ENCODE data around the gene UPF2.
"Not testable (repeated sequence)": the region's sequence is repeated elsewhere in the genome, so short reads cannot be mapped to it uniquely, and the experiment has no call there.

The UPF2 gene

GRCh38 chr10:12042797-12043651 is at the start of gene UPF2:
UPF2 (minus strand) TSS chr10:12042809; CDS start chr10:12035423, 7,386 bp downstream.
- DNase-seq: peak; percentile 98

- DNase-seq: no peak
Observed at GRCh38 chr10:12091421-12091820, 48.8 kb upstream of the UPF2 start.

- DNase-seq: no peak
Observed at GRCh38 chr10:12088919-12089318, 46.3 kb upstream of the UPF2 start.

GRCh38 chr10:12081879-12082557 is 39.4 kb upstream of the UPF2 start:
- DNase-seq: no peak

GRCh38 chr10:12081470-12081869 is 38.9 kb upstream of the UPF2 start:
- no peak for DNase-seq

GRCh38 chr10:12077580-12078180 is 35.1 kb upstream of the UPF2 start:
- DNase-seq: no peak

GRCh38 chr10:12073526-12073925 is 30.9 kb upstream of the UPF2 start:
- DNase-seq: no peak

- DNase-seq: not testable (repeated sequence)
Observed at GRCh38 chr10:12071441-12071840, 28.8 kb upstream of the UPF2 start.

GRCh38 chr10:12068449-12069269 is 26.1 kb upstream of the UPF2 start, which contains the start of gene DHTKD1:
DHTKD1 (plus strand) TSS chr10:12068954; CDS start chr10:12069034, 80 bp downstream.
- peak; percentile 98 for DNase-seq

GRCh38 chr10:12067336-12067735 is 24.7 kb upstream of the UPF2 start:
- no peak for DNase-seq

GRCh38 chr10:12063483-12063818 is 20.8 kb upstream of the UPF2 start:
- no peak for DNase-seq

GRCh38 chr10:12062754-12063482 is 20.3 kb upstream of the UPF2 start:
- no peak for DNase-seq

- DNase-seq: no peak
Observed at GRCh38 chr10:12061124-12061523, 18.5 kb upstream of the UPF2 start.

- DNase-seq: no peak
Observed at GRCh38 chr10:12056748-12057147, 14.1 kb upstream of the UPF2 start.

GRCh38 chr10:12055732-12056131 is 13.1 kb upstream of the UPF2 start:
- no peak for DNase-seq

- DNase-seq: no peak
Observed at GRCh38 chr10:12051241-12051640, 8.6 kb upstream of the UPF2 start.

GRCh38 chr10:12050528-12050927 is 7.9 kb upstream of the UPF2 start:
- peak; percentile 45 for DNase-seq

- DNase-seq: no peak
Observed at GRCh38 chr10:12048547-12048946, 5.9 kb upstream of the UPF2 start.

- no peak for DNase-seq
Observed at GRCh38 chr10:12045596-12045995, 3.0 kb upstream of the UPF2 start.

- DNase-seq: no peak
Observed at GRCh38 chr10:12042409-12042796, 206 bp downstream of the UPF2 start.

GRCh38 chr10:12041766-12042408 is 722 bp downstream of the UPF2 start:
- DNase-seq: no peak

All from NCI-H774 (cell line).